PC-3 (cell line): ENCODE results near the gene ANTXR2. TPM values are rescaled to one million over a fixed set of nuclear protein-coding genes. Genes with fewer than 3 reads are reported as not detected.

ENCODE experiments used
- ATAC-seq: fragments of 200-7000 bp; cut with Tn5 transposase; 2 replicates; pipeline ENCODE4 v1.9.1; 2020; ENCODE audit warnings: mild to moderate bottlenecking, moderate library complexity
- BruUV-seq: library from RNA; stranded (reverse); fragments of 400-500 nt; replicated peaks from 2 replicates; lab custom pipeline; 2021; lab: Mats Ljungman, UMichigan
- CTCF ChIA-PET: fragments of 300-600 bp; sonication (Branson Sonifier 250); formaldehyde crosslinking; loops from one replicate; lab custom pipeline; 2022; ENCODE audit warnings: antibody characterized with exemption; lab: Charles Lee
- POLR2A ChIA-PET: fragments of 300-600 bp; sonication (Branson Sonifier 250); formaldehyde crosslinking; loops from one replicate; lab custom pipeline; 2022; ENCODE audit warnings: antibody characterized with exemption; ENCODE audit not compliant: unreplicated experiment; lab: Charles Lee
- DNase-seq: peaks from one replicate; pipeline ENCODE4 v3.0.0-alpha.2; 2015
- H2AFZ ChIP-seq: fragments of 300-600 bp; sonication (generic); 2 replicates; pipeline ENCODE4 v1.6.0; 2016; ENCODE audit warnings: antibody characterized with exemption, low read length
- H3F3A ChIP-seq: fragments of 300-600 bp; sonication (generic); one replicate; pipeline ENCODE4 v1.6.0; 2017; ENCODE audit warnings: antibody characterized with exemption, low read length, control low read depth, mild to moderate bottlenecking; ENCODE audit not compliant: unreplicated experiment
- H3K27ac ChIP-seq: fragments of 300-600 bp; sonication (generic); 2 replicates; pipeline ENCODE4 v1.5.1; 2016; ENCODE audit warnings: mild to moderate bottlenecking, low read length
- H3K27me3 ChIP-seq: fragments of 300-600 bp; sonication (generic); 2 replicates; pipeline ENCODE4 v1.6.1; 2016; ENCODE audit warnings: low read length, mixed read lengths
- H3K36me3 ChIP-seq: fragments of 300-600 bp; sonication (generic); 2 replicates; pipeline ENCODE4 v1.6.1; 2016; ENCODE audit warnings: low read depth, mixed run types, low read length, mixed read lengths
- H3K4me1 ChIP-seq: fragments of 300-600 bp; sonication (generic); 2 replicates; pipeline ENCODE4 v1.5.1; 2016; ENCODE audit warnings: low read length; ENCODE audit not compliant: insufficient read depth
- H3K4me2 ChIP-seq: fragments of 300-600 bp; sonication (generic); 2 replicates; pipeline ENCODE4 v1.6.0; 2016; ENCODE audit warnings: low read length
- H3K4me3 ChIP-seq: fragments of 300-600 bp; sonication (generic); 2 replicates; pipeline ENCODE4 v1.5.1; 2016; ENCODE audit warnings: mild to moderate bottlenecking, low read length, mixed read lengths
- H3K79me2 ChIP-seq: fragments of 300-600 bp; sonication (generic); 2 replicates; pipeline ENCODE4 v1.6.1; 2017; ENCODE audit warnings: low read length, mixed read lengths
- H3K9ac ChIP-seq: fragments of 300-600 bp; sonication (generic); 2 replicates; pipeline ENCODE4 v1.6.0; 2016; ENCODE audit warnings: mild to moderate bottlenecking, low read length
- H3K9me2 ChIP-seq: fragments of 300-600 bp; sonication (generic); replicated peaks from 2 replicates; pipeline ENCODE4 v1.6.1; 2016; ENCODE audit warnings: mixed run types, low read length, mixed read lengths
- H3K9me3 ChIP-seq: fragments of 300-600 bp; sonication (generic); 2 replicates; pipeline ENCODE4 v1.6.1; 2016; ENCODE audit warnings: low read length, mixed read lengths
- H4K20me1 ChIP-seq: fragments of 300-600 bp; sonication (generic); 2 replicates; pipeline ENCODE4 v1.6.1; 2016; ENCODE audit warnings: low read length, mixed read lengths
- CTCF ChIP-seq: fragments of 300-600 bp; sonication (generic); conservative IDR thresholded peaks from 2 replicates; pipeline ENCODE4 v1.5.1; 2017; ENCODE audit warnings: antibody characterized with exemption, low read depth, mild to moderate bottlenecking, low read length
- EZH2 ChIP-seq: fragments of 300-600 bp; sonication (generic); IDR thresholded peaks from one replicate; pipeline ENCODE4 v1.6.1; 2017; ENCODE audit warnings: antibody characterized with exemption, mild to moderate bottlenecking, low read length; ENCODE audit not compliant: unreplicated experiment
- EZH2phosphoT487 ChIP-seq: fragments of 300-600 bp; sonication (generic); IDR thresholded peaks from 2 replicates; pipeline ENCODE4 v1.6.1; 2018; ENCODE audit warnings: mild to moderate bottlenecking, antibody characterized with exemption, low read length, borderline replicate concordance
- intact Hi-C: fragments of 100-400 bp; cut with micrococcal nuclease; formaldehyde crosslinking; loops from 2 replicates; pipeline ENCODE4 v1.9.0; 2023
- total RNA-seq: library from RNA; depleted of rRNA; stranded (reverse); fragments of >200 nt; gene quantifications from 2 replicates; pipeline ENCODE4 v1.2.3, GENCODE V29; 2014

The ANTXR2 gene
- total RNA-seq, 1 experiment from 2014 or later: 43.9 TPM

DNA sequence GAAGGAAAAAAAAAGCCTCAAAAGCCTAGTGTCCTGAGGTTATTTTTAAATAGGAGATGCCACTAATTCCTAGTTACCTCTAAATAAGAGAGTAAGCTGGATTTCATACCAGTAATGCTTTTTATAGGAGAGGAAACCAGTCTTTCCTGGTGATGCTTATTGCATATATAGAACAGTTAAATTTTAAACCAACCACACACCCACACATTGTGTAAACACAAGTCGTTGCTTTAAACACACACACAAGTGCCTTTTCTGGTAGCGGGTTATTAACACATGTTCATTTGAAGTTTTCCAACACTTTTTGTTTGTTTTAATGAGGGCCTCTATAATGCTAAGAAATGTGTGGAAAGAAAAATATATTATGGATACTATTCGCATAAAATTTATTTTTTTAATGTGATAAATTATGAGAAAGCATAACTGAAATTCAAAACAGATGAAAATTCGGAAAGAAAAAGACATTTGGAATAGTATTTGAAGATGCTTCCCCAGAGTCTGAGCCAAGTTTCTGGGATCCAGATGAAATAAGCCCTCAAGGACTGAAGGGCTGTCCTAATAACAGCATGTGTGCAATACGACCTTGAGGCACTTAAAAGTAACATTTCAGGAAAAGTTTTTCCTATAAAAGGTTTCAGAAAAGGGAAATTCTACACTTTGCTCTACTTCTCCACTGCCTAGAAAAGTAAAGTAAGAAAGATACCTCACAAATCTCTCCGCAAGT, 2.0 kb downstream of the ANTXR2 start:
- Histone ChIP-seq H4K20me1 (no peaks in the 10 kb centered on the region), H3K4me2 (peak overlapping the region; percentile 90), H3K36me3 (peaks cover 16% of the 10 kb centered on the region), H3K9me3 (no peaks in the 10 kb centered on the region), H3K4me3 (peak overlapping the region; percentile 94), H3F3A (no peaks in the 10 kb centered on the region), H3K9me2 (no peaks in the 10 kb centered on the region), H3K27me3 (no peaks in the 10 kb centered on the region), H3K9ac (peak overlapping the region; percentile 97), H3K27ac (peak overlapping the region; percentile 91), H2AFZ (0 out of 2 replicates have a peak overlapping the region, but pooled peaks have one; percentile 79), H3K4me1 (peaks cover 47% of the 10 kb centered on the region), H3K79me2 (peaks cover 66% of the 10 kb centered on the region)
- ChIA-PET CTCF (no interaction called here), POLR2A (interaction anchor here (0.7 kb wide), 1 partner anchor 137 kb away, joined by 6 read pairs; no protein-coding TSS in a partner anchor)
- DNase-seq (peak; percentile 34), ATAC-seq (no peak)
- intact Hi-C loops: loop anchor here (1.0 kb wide), 1 partner anchor 111 kb away; no protein-coding TSS in a partner anchor
- no peak for TF ChIP-seq CTCF
- TF ChIP-seq EZH2phosphoT487: no peak
- no peak for TF ChIP-seq EZH2
- TSS peak; percentile 20 for BruUV-seq

- Histone ChIP-seq H3K36me3 (peaks cover 23% of the 10 kb centered on the region), H3K27me3 (no peaks in the 10 kb centered on the region), H3K9ac (peak overlapping the region; percentile 97), H3K4me2 (peak overlapping the region; percentile 90), H3K4me1 (peaks cover 47% of the 10 kb centered on the region), H3K79me2 (peaks cover 68% of the 10 kb centered on the region), H4K20me1 (no peaks in the 10 kb centered on the region), H3F3A (no peaks in the 10 kb centered on the region), H3K9me3 (no peaks in the 10 kb centered on the region), H3K9me2 (no peaks in the 10 kb centered on the region), H3K4me3 (peak overlapping the region; percentile 94), H3K27ac (peak overlapping the region; percentile 91), H2AFZ (no peak overlapping the region)
- CTCF ChIA-PET: no interaction called here
- no peak for ATAC-seq
- no TSS peak for BruUV-seq
- peak; percentile 17 for DNase-seq
- TF ChIP-seq EZH2 (no peak), CTCF (no peak), EZH2phosphoT487 (no peak)
- intact Hi-C loops: no loop called here
- POLR2A ChIA-PET: no interaction called here
Measured at GRCh38 chr4:80069837-80070731, 2.9 kb downstream of the ANTXR2 start.
